ENCODE data around the gene FARP1.

DNA sequence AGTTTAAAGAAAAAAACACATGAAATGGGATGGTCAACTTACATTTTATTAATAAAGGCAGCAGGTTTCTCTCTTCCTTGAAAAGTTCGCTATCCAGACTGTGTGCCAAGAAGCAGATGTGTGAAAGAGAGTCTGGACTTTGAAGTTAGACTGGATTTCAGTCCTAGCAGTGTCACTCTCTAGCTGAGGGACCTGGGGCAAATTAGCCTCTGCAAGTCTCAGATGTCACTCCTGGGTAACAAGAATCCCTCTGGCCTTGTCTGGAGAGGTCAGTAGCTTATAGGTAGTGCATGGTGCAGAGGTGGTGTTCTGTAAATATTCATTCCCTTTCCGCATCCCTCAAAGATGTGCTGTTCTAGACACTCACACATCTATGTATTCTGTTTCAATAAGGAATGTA is 221.8 kb downstream of the FARP1 start:
- TF ChIP-seq POLR2A (IDR thresholded peaks at IDR 0.05) (no peak), CTCF (IDR thresholded peaks at IDR 0.05) (no peak), POLR2AphosphoS5 (IDR thresholded peaks at IDR 0.05) (no peak), EP300 (IDR thresholded peaks at IDR 0.05) (no peak)
